IMR-90 (cell line): Measurements from ENCODE around the gene MYO10. TPM values are rescaled to one million over a fixed set of nuclear protein-coding genes. Genes with fewer than 3 reads are reported as not detected.

Experiments
- ATAC-seq: fragments of 200-7000 bp; cut with Tn5 transposase; 2 replicates; pipeline ENCODE4 v1.9.1; 2020; ENCODE audit warnings: low read depth, mild to moderate bottlenecking, moderate library complexity
- BruUV-seq: library from RNA; stranded (reverse); fragments of 400-500 nt; replicated peaks from 2 replicates; lab custom pipeline; 2021; lab: Mats Ljungman, UMichigan
- CTCF ChIA-PET: fragments of 300-600 bp; formaldehyde crosslinking; extraction: SDS; loops from one replicate; lab custom pipeline; 2021; ENCODE audit warnings: antibody characterized with exemption; lab: Yijun Ruan, JAX
- POLR2A ChIA-PET: fragments of 300-600 bp; sonication (Branson Sonifier 250); formaldehyde crosslinking; loops from one replicate; lab custom pipeline; 2022; ENCODE audit warnings: antibody characterized with exemption; ENCODE audit not compliant: unreplicated experiment; lab: Charles Lee
- DNase-seq: peaks from one replicate; pipeline ENCODE4 v3.0.0; 2013
- H2AFZ ChIP-seq: replicated peaks from 2 replicates; pipeline ENCODE3; 2013; ENCODE audit warnings: low read length, mild to moderate bottlenecking; ENCODE audit not compliant: poor library complexity
- H2AK5ac ChIP-seq: 2 replicates; pipeline ENCODE4 v1.6.1; 2013; ENCODE audit warnings: low read depth, low read length, inconsistent platforms
- H2AK9ac ChIP-seq: replicated peaks from 2 replicates; pipeline ENCODE3; 2013; ENCODE audit warnings: mild to moderate bottlenecking, low read depth, low read length, moderate library complexity; ENCODE audit not compliant: poor library complexity
- H2BK120ac ChIP-seq: 2 replicates; pipeline ENCODE4 v1.6.1; 2013; ENCODE audit warnings: low read depth, low read length, inconsistent platforms
- H2BK15ac ChIP-seq: 3 replicates; pipeline ENCODE4 v1.6.1; 2013; ENCODE audit warnings: low read depth, low read length, inconsistent platforms
- H2BK20ac ChIP-seq: 2 replicates; pipeline ENCODE4 v1.6.1; 2013; ENCODE audit warnings: low read depth, mild to moderate bottlenecking, inconsistent platforms, low read length, moderate library complexity
- H2BK5ac ChIP-seq: 2 replicates; pipeline ENCODE4 v1.6.1; 2013; ENCODE audit warnings: mild to moderate bottlenecking, low read depth, low read length, inconsistent platforms; ENCODE audit not compliant: poor library complexity, severe bottlenecking
- H3K14ac ChIP-seq: replicated peaks from 2 replicates; pipeline ENCODE4 v1.6.1; 2013; ENCODE audit warnings: low read depth, low read length, inconsistent platforms
- H3K18ac ChIP-seq: 2 replicates; pipeline ENCODE4 v1.6.1; 2013; ENCODE audit warnings: low read depth, low read length, control low read depth
- H3K23ac ChIP-seq: 2 replicates; pipeline ENCODE4 v1.6.1; 2013; ENCODE audit warnings: low read depth, low read length, inconsistent platforms
- H3K27ac ChIP-seq: 2 replicates; pipeline ENCODE4 v1.5.1; 2013; ENCODE audit warnings: mild to moderate bottlenecking, control low read depth, low read length; ENCODE audit not compliant: insufficient read depth
- H3K27me3 ChIP-seq: 2 replicates; pipeline ENCODE4 v1.6.1; 2013; ENCODE audit warnings: low read length; ENCODE audit not compliant: control insufficient read depth, insufficient read depth
- H3K36me3 ChIP-seq: 2 replicates; pipeline ENCODE4 v1.6.1; 2013; ENCODE audit warnings: low read length, mixed read lengths; ENCODE audit not compliant: control insufficient read depth, insufficient read depth
- H3K4ac ChIP-seq: 2 replicates; pipeline ENCODE4 v1.6.1; 2013; ENCODE audit warnings: low read depth, low read length, inconsistent platforms
- H3K4me1 ChIP-seq: 2 replicates; pipeline ENCODE4 v1.6.1; 2013; ENCODE audit warnings: low read length, mixed read lengths; ENCODE audit not compliant: control insufficient read depth, insufficient read depth
- H3K4me2 ChIP-seq: 2 replicates; pipeline ENCODE4 v1.6.1; 2013; ENCODE audit warnings: low read depth, mild to moderate bottlenecking, control low read depth, low read length, moderate library complexity
- H3K4me3 ChIP-seq: 2 replicates; pipeline ENCODE4 v1.5.1; 2013; ENCODE audit warnings: low read depth, mild to moderate bottlenecking, control low read depth, low read length, moderate library complexity; ENCODE audit not compliant: insufficient read depth
- H3K56ac ChIP-seq: 2 replicates; pipeline ENCODE4 v1.6.1; 2013; ENCODE audit warnings: low read length, inconsistent platforms; ENCODE audit not compliant: insufficient read depth; ENCODE audit errors: extremely low read depth
- H3K79me1 ChIP-seq, 2 experiments: 2 replicates each; pipeline ENCODE4 v1.6.1; 2013; ENCODE audit warnings: low read length in 2 of 2, inconsistent platforms in 1 of 2, low read depth in 1 of 2
- H3K9ac ChIP-seq: 2 replicates; pipeline ENCODE4 v1.6.1; 2013; ENCODE audit warnings: low read depth, low read length, control low read depth
- H3K9me1 ChIP-seq: 2 replicates; pipeline ENCODE4 v1.6.1; 2013; ENCODE audit warnings: low read length, inconsistent platforms; ENCODE audit not compliant: insufficient read depth
- H3K9me3 ChIP-seq: 2 replicates; pipeline ENCODE4 v1.6.1; 2013; ENCODE audit warnings: low read length; ENCODE audit not compliant: control insufficient read depth, insufficient read depth
- H4K20me1 ChIP-seq: 2 replicates; pipeline ENCODE4 v1.6.1; 2013; ENCODE audit warnings: low read length, inconsistent platforms; ENCODE audit not compliant: insufficient read depth
- H4K5ac ChIP-seq: 2 replicates; pipeline ENCODE4 v1.6.1; 2013; ENCODE audit warnings: mild to moderate bottlenecking, low read depth, low read length, control low read depth
- H4K8ac ChIP-seq, 2 experiments: 2 replicates each; pipeline ENCODE4 v1.6.1; 2013; ENCODE audit warnings: low read depth in 2 of 2, low read length in 2 of 2, control low read depth in 1 of 2, inconsistent platforms in 1 of 2
- H4K91ac ChIP-seq: 2 replicates; pipeline ENCODE4 v1.6.1; 2013; ENCODE audit warnings: low read depth, low read length, inconsistent platforms; ENCODE audit not compliant: insufficient read depth
- BHLHE40 ChIP-seq: fragments of 150-350 bp; IDR thresholded peaks from 2 replicates; pipeline ENCODE4 v1.6.1; 2016; ENCODE audit warnings: mild to moderate bottlenecking, low read depth, low read length
- CEBPB ChIP-seq: IDR thresholded peaks from 2 replicates; pipeline ENCODE4 v1.6.1; 2012; ENCODE audit warnings: low read depth, low read length, improper control_type of control experiment
- CHD1 ChIP-seq: IDR thresholded peaks from 2 replicates; pipeline ENCODE4 v1.6.1; 2012; ENCODE audit warnings: low read depth, low read length, improper control_type of control experiment
- FOS ChIP-seq: fragments of 150-350 bp; IDR thresholded peaks from 2 replicates; pipeline ENCODE4 v1.6.1; 2016; ENCODE audit warnings: low read depth, low read length
- MAFK ChIP-seq: IDR thresholded peaks from 2 replicates; pipeline ENCODE4 v1.6.1; 2012; ENCODE audit warnings: low read depth, low read length, improper control_type of control experiment
- MAZ ChIP-seq: IDR thresholded peaks from 2 replicates; pipeline ENCODE4 v1.6.1; 2012; ENCODE audit warnings: low read depth, mild to moderate bottlenecking, low read length, improper control_type of control experiment, moderate library complexity, borderline replicate concordance
- NFE2L2 ChIP-seq: fragments of 150-350 bp; IDR thresholded peaks from 2 replicates; pipeline ENCODE4 v1.6.1; 2016; ENCODE audit warnings: low read depth, mild to moderate bottlenecking, low read length
- POLR2A ChIP-seq: IDR thresholded peaks from 2 replicates; pipeline ENCODE4 v1.6.1; 2012; ENCODE audit warnings: mild to moderate bottlenecking, low read depth, low read length
- RAD21 ChIP-seq: IDR thresholded peaks from 2 replicates; pipeline ENCODE4 v1.6.1; 2012; ENCODE audit warnings: low read length, improper control_type of control experiment
- RCOR1 ChIP-seq: IDR thresholded peaks from 2 replicates; pipeline ENCODE4 v1.6.1; 2012; ENCODE audit warnings: mild to moderate bottlenecking, low read length, improper control_type of control experiment; ENCODE audit not compliant: insufficient replicate concordance
- RFX5 ChIP-seq: IDR thresholded peaks from 2 replicates; pipeline ENCODE4 v1.8.0; 2012; ENCODE audit warnings: low read depth, mild to moderate bottlenecking, low read length, moderate library complexity
- SMC3 ChIP-seq: fragments of 150-350 bp; IDR thresholded peaks from 2 replicates; pipeline ENCODE4 v1.6.1; 2016; ENCODE audit warnings: low read depth, mild to moderate bottlenecking, antibody characterized with exemption, low read length, moderate library complexity
- USF2 ChIP-seq: fragments of 150-350 bp; IDR thresholded peaks from 2 replicates; pipeline ENCODE4 v1.6.1; 2017; ENCODE audit warnings: mild to moderate bottlenecking, antibody characterized with exemption, low read length, low read depth
- WGBS, 2 experiments: methylation state at CpG; one replicate each; pipeline versions ENCODE4 v1.1.5 to v1.1.7; 2013; ENCODE audit warnings: missing lambda C conversion rate in 2 of 2; ENCODE audit not compliant: insufficient read length in 1 of 2; ENCODE audit errors: extremely low coverage in 2 of 2; 5-methylcytosine and 5-hydroxymethylcytosine counted together
- dilution Hi-C: fragments of 300-500 bp; cut with HindIII; formaldehyde crosslinking; loops from one replicate; pipeline ENCODE4 v1.14.3; 2018; ENCODE audit warnings: low sequenced_read_pairs; ENCODE audit not compliant: unreplicated experiment
- in situ Hi-C: fragments of 300-500 bp; cut with MboI; formaldehyde crosslinking; loops from 3 replicates; pipeline ENCODE4 v1.14.3; 2019; ENCODE audit warnings: low sequenced_read_pairs, inconsistent platforms, mixed read lengths
- intact Hi-C: fragments of 100-400 bp; cut with micrococcal nuclease; formaldehyde crosslinking; loops from 2 replicates; pipeline ENCODE4 v1.10.0; 2022
- polyA plus RNA-seq, 3 experiments: library from polyadenylated mRNA; depleted of rRNA; stranded (reverse); fragments of >200 nt; gene quantifications; 2 replicates each; pipeline ENCODE4 v1.2.3, GENCODE V29; 2012; ENCODE audit warnings: low replicate concordance in 1 of 3
- total RNA-seq: library from RNA; depleted of rRNA; stranded (reverse); fragments of >200 nt; gene quantifications from 2 replicates; pipeline ENCODE4 v1.2.3, GENCODE V29; 2012
- TF ChIP-seq, protein P1 (sequence below): conservative IDR thresholded peaks from 2 replicates; pipeline ENCODE4 v1.5.1; 2012; ENCODE audit warnings: mild to moderate bottlenecking, low read depth, low read length, improper control_type of control experiment
- TF ChIP-seq, protein P2 (sequence below): fragments of 150-350 bp; IDR thresholded peaks from 2 replicates; pipeline ENCODE4 v1.6.1; 2016; ENCODE audit warnings: low read depth, mild to moderate bottlenecking, low read length, moderate library complexity, borderline replicate concordance

MYO10 gene
- total and polyA plus RNA-seq, 2 of the 4 experiments (the other 2 are of a cell fraction), result 39.9 to 115 TPM

DNA sequence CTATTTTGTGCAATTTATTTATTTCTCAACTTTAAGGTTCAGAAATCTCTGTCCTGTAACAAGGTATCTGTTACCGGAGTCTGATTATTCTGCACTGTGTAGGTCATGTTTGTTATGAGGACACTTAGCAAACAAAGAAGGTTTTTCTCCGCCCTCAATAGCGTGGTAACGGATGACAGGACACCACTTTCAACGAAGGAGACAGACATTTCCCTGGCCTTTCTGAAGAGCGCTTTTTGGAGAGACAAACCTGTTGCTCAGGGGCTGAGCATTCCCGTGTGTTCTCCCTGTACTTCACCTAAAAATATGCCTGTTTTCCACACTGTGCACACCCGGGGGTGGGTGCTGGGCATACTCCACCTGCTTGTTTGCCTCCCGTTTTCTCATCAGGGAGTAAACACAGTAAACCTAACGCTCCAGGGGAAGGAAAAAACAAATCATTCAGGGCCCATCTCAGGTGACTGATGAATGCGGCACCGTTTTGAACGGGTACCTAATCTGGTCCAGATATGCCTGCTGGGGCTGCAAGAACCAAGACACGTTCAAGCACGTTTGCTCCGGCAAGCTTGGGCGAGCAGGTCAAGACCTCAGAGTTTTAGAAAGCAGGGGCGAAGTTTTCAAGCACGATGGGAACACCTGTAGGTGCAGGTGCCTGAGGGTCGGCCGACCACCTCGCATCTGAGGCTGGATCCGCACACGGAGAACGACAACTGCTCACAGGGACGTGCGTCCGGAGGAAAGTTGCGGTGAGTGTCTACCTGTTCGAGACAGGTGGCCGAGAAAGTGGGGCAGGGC lies 320.1 kb downstream of the MYO10 start:
- dilution Hi-C loops (no loop called here), intact Hi-C loops (no loop called here), in situ Hi-C loops (no loop called here)
- DNase-seq, result no peak
- WGBS, 2 experiments, result 8% methylated on average over 18 of the region's 31 CpGs; no CpG with 5 or more reads in 1 of the 2 experiments
- H3K36me3 ChIP-seq, result no peaks in the 10 kb centered on the region
- no peak overlapping the region for H2AK9ac ChIP-seq
- no peak overlapping the region for H3K14ac ChIP-seq
- H4K5ac ChIP-seq, result no peak overlapping the region
- H3K4me1 ChIP-seq, result peaks cover 2% of the 10 kb centered on the region; the same call in 1 of the 2 replicates
- no peaks in the 10 kb centered on the region for H4K20me1 ChIP-seq
- no peak overlapping the region for H3K9ac ChIP-seq
- no peak overlapping the region for H2BK15ac ChIP-seq
- H3K9me3 ChIP-seq, result no peaks in the 10 kb centered on the region
- H3K56ac ChIP-seq, result no peak overlapping the region
- H2BK20ac ChIP-seq, result no peak overlapping the region
- H3K4me3 ChIP-seq, result no peak overlapping the region
- peak overlapping the region; percentile 60; the same call in 1 of the 2 replicates for H3K4me2 ChIP-seq
- no peaks in the 10 kb centered on the region for H3K9me1 ChIP-seq
- ChIA-PET CTCF (no interaction called here), POLR2A (no interaction called here)
- H3K27me3 ChIP-seq, result peaks cover 51% of the 10 kb centered on the region
- no peak overlapping the region for H4K8ac ChIP-seq
- no peak for ATAC-seq
- H3K4ac ChIP-seq, result no peak overlapping the region
- BruUV-seq, result no TSS peak
- H3K79me1 ChIP-seq, result no peaks in the 10 kb centered on the region
- no peak overlapping the region for H2BK5ac ChIP-seq
- H2BK120ac ChIP-seq, result no peak overlapping the region
- H3K18ac ChIP-seq, result no peak overlapping the region
- no peak overlapping the region for H4K91ac ChIP-seq
- H3K27ac ChIP-seq, result no peak overlapping the region
- peak overlapping the region; percentile 84 for H2AFZ ChIP-seq
- no peak overlapping the region for H2AK5ac ChIP-seq
- H3K23ac ChIP-seq, result no peak overlapping the region
- TF ChIP-seq POLR2A (no peak), RCOR1 (no peak), RFX5 (no peak), MAFK (no peak), BHLHE40 (no peak), NFE2L2 (no peak), MAZ (no peak), CHD1 (no peak), SMC3 (no peak), RAD21 (no peak), FOS (no peak), CEBPB (no peak), USF2 (no peak)
- TF ChIP-seq, protein P1, sequence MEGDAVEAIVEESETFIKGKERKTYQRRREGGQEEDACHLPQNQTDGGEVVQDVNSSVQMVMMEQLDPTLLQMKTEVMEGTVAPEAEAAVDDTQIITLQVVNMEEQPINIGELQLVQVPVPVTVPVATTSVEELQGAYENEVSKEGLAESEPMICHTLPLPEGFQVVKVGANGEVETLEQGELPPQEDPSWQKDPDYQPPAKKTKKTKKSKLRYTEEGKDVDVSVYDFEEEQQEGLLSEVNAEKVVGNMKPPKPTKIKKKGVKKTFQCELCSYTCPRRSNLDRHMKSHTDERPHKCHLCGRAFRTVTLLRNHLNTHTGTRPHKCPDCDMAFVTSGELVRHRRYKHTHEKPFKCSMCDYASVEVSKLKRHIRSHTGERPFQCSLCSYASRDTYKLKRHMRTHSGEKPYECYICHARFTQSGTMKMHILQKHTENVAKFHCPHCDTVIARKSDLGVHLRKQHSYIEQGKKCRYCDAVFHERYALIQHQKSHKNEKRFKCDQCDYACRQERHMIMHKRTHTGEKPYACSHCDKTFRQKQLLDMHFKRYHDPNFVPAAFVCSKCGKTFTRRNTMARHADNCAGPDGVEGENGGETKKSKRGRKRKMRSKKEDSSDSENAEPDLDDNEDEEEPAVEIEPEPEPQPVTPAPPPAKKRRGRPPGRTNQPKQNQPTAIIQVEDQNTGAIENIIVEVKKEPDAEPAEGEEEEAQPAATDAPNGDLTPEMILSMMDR, result no peak
- TF ChIP-seq, protein P2, sequence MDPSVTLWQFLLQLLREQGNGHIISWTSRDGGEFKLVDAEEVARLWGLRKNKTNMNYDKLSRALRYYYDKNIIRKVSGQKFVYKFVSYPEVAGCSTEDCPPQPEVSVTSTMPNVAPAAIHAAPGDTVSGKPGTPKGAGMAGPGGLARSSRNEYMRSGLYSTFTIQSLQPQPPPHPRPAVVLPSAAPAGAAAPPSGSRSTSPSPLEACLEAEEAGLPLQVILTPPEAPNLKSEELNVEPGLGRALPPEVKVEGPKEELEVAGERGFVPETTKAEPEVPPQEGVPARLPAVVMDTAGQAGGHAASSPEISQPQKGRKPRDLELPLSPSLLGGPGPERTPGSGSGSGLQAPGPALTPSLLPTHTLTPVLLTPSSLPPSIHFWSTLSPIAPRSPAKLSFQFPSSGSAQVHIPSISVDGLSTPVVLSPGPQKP, result no peak
